Neural progenitor cell (in vitro differentiated cells): Measurements from ENCODE around the gene EFCC1. TPM values are rescaled to one million over a fixed set of nuclear protein-coding genes. Genes with fewer than 3 reads are reported as not detected.

Experiments
- DNase-seq: peaks from one replicate; pipeline ENCODE4 v3.0.0-alpha.2; 2016; ENCODE audit warnings: low spot score
- H2AFZ ChIP-seq: fragments of 200-600 bp; sonication (generic); replicated peaks from 2 replicates; pipeline ENCODE4 v1.6.1; 2016; ENCODE audit warnings: antibody characterized with exemption
- H3F3A ChIP-seq: fragments of 200-600 bp; sonication (generic); 2 replicates; pipeline ENCODE4 v1.6.1; 2016; ENCODE audit warnings: antibody characterized with exemption, low read depth
- H3K27ac ChIP-seq: fragments of 200-600 bp; sonication (generic); 2 replicates; pipeline ENCODE4 v1.5.1; 2016; ENCODE audit warnings: mild to moderate bottlenecking
- H3K27me3 ChIP-seq: fragments of 200-600 bp; sonication (generic); 2 replicates; pipeline ENCODE4 v1.6.1; 2016; ENCODE audit warnings: mild to moderate bottlenecking, moderate library complexity
- H3K36me3 ChIP-seq: fragments of 200-600 bp; sonication (generic); 2 replicates; pipeline ENCODE4 v1.5.1; 2016
- H3K4me1 ChIP-seq: fragments of 200-600 bp; sonication (generic); 2 replicates; pipeline ENCODE4 v1.6.1; 2016; ENCODE audit warnings: mixed run types
- H3K4me2 ChIP-seq: fragments of 200-600 bp; sonication (generic); 2 replicates; pipeline ENCODE4 v1.6.1; 2016
- H3K4me3 ChIP-seq: fragments of 200-600 bp; sonication (generic); 2 replicates; pipeline ENCODE4 v1.5.1; 2016
- H3K79me2 ChIP-seq: fragments of 200-600 bp; sonication (generic); 2 replicates; pipeline ENCODE4 v1.6.1; 2016; ENCODE audit warnings: low read depth
- H3K9ac ChIP-seq: fragments of 200-600 bp; sonication (generic); 2 replicates; pipeline ENCODE4 v1.6.1; 2016
- H3K9me3 ChIP-seq: fragments of 200-600 bp; sonication (generic); 2 replicates; pipeline ENCODE4 v1.5.1; 2016; ENCODE audit warnings: low read depth
- H4K20me1 ChIP-seq: fragments of 200-600 bp; sonication (generic); 2 replicates; pipeline ENCODE4 v1.6.1; 2016; ENCODE audit warnings: low read depth
- H3K27ac Mint-ChIP-seq: 3 replicates; pipeline ENCODE4 v1.8.0; 2021; ENCODE audit warnings: mixed read lengths
- H3K27me3 Mint-ChIP-seq: 2 replicates; pipeline ENCODE4 v1.8.0; 2022; ENCODE audit warnings: low read depth, mild to moderate bottlenecking, inconsistent platforms, moderate library complexity, mixed read lengths; ENCODE audit not compliant: insufficient read depth
- H3K36me3 Mint-ChIP-seq: 3 replicates; pipeline ENCODE4 v1.8.0; 2021; ENCODE audit warnings: mixed read lengths
- H3K4me1 Mint-ChIP-seq: 3 replicates; pipeline ENCODE4 v1.8.0; 2021; ENCODE audit warnings: mixed read lengths
- H3K4me3 Mint-ChIP-seq: 3 replicates; pipeline ENCODE4 v1.8.0; 2021; ENCODE audit warnings: mild to moderate bottlenecking, moderate library complexity, mixed read lengths
- H3K9me3 Mint-ChIP-seq: 3 replicates; pipeline ENCODE4 v1.8.0; 2020; ENCODE audit warnings: mixed read lengths
- CTCF ChIP-seq: fragments of 200-600 bp; sonication (generic); IDR thresholded peaks from 2 replicates; pipeline ENCODE4 v1.5.1; 2017; ENCODE audit warnings: antibody characterized with exemption, mild to moderate bottlenecking
- EZH2 ChIP-seq: fragments of 200-600 bp; sonication (generic); IDR thresholded peaks from 2 replicates; pipeline ENCODE4 v1.6.1; 2017; ENCODE audit warnings: antibody characterized with exemption, mild to moderate bottlenecking, moderate library complexity
- EZH2phosphoT487 ChIP-seq: fragments of 200-600 bp; sonication (generic); IDR thresholded peaks from 2 replicates; pipeline ENCODE4 v1.6.1; 2017; ENCODE audit warnings: antibody characterized with exemption
- total RNA-seq: library from RNA; depleted of rRNA; stranded (reverse); fragments of >200 nt; gene quantifications from 2 replicates; pipeline ENCODE4 v1.2.3, GENCODE V29; 2015; ENCODE audit warnings: low replicate concordance

Gene EFCC1
- total RNA-seq, 1 donor from 2014 or later, result 1.1 TPM

GRCh38 chr3:129016720-129017483 is 15.8 kb downstream of the EFCC1 start:
- Mint-ChIP-seq H3K36me3 (peaks cover 35% of the 10 kb centered on the region), H3K4me3 (no peak overlapping the region), H3K27ac (no peak overlapping the region), H3K9me3 (no peaks in the 10 kb centered on the region), H3K27me3 (peaks cover 6% of the 10 kb centered on the region), H3K4me1 (peaks cover 37% of the 10 kb centered on the region)
- no peak overlapping the region for H3K27ac ChIP-seq
- no peak for DNase-seq
- H3K4me3 ChIP-seq, result no peak overlapping the region
- no peaks in the 10 kb centered on the region for H3K9me3 ChIP-seq
- no peaks in the 10 kb centered on the region for H3K79me2 ChIP-seq
- no peak overlapping the region for H3K9ac ChIP-seq
- H3F3A ChIP-seq, result peaks cover 7% of the 10 kb centered on the region
- peaks cover 12% of the 10 kb centered on the region for H3K4me1 ChIP-seq
- no peak overlapping the region for H2AFZ ChIP-seq
- no peak overlapping the region for H3K4me2 ChIP-seq
- H3K36me3 ChIP-seq, result no peaks in the 10 kb centered on the region
- TF ChIP-seq CTCF (no peak), EZH2phosphoT487 (no peak), EZH2 (no peak)
- no peaks in the 10 kb centered on the region for H4K20me1 ChIP-seq
- no peaks in the 10 kb centered on the region for H3K27me3 ChIP-seq

GRCh38 chr3:129017484-129017899 is 16.4 kb downstream of the EFCC1 start:
- H3K4me3 Mint-ChIP-seq, result peak overlapping the region; percentile 34
- Histone ChIP-seq H3K27me3 (no peaks in the 10 kb centered on the region), H3K36me3 (no peaks in the 10 kb centered on the region), H3F3A (peaks cover 7% of the 10 kb centered on the region), H3K27ac (no peak overlapping the region), H3K4me1 (peaks cover 12% of the 10 kb centered on the region), H3K79me2 (no peaks in the 10 kb centered on the region), H4K20me1 (no peaks in the 10 kb centered on the region), H2AFZ (no peak overlapping the region), H3K9me3 (no peaks in the 10 kb centered on the region), H3K4me2 (peak overlapping the region; percentile 45), H3K4me3 (no peak overlapping the region), H3K9ac (no peak overlapping the region)
- H3K4me1 Mint-ChIP-seq, result peaks cover 37% of the 10 kb centered on the region
- no peak for DNase-seq
- peak overlapping the region; percentile 88 for H3K27ac Mint-ChIP-seq
- TF ChIP-seq EZH2phosphoT487 (no peak), CTCF (no peak), EZH2 (no peak)
- H3K27me3 Mint-ChIP-seq, result peaks cover 6% of the 10 kb centered on the region
- H3K9me3 Mint-ChIP-seq, result no peaks in the 10 kb centered on the region
- H3K36me3 Mint-ChIP-seq, result peaks cover 35% of the 10 kb centered on the region

- no peak for TF ChIP-seq CTCF
- no peak for TF ChIP-seq EZH2
- no peak for TF ChIP-seq EZH2phosphoT487
- peaks cover 29% of the 10 kb centered on the region for H3K36me3 Mint-ChIP-seq
- no peak for DNase-seq
- H3K27me3 Mint-ChIP-seq, result peaks cover 4% of the 10 kb centered on the region
- Histone ChIP-seq H3K27ac (no peak overlapping the region), H3K4me3 (no peak overlapping the region), H3K9ac (no peak overlapping the region), H3K4me2 (peak overlapping the region; percentile 45), H3K36me3 (no peaks in the 10 kb centered on the region), H2AFZ (no peak overlapping the region), H3K79me2 (no peaks in the 10 kb centered on the region), H3K4me1 (peaks cover 12% of the 10 kb centered on the region), H4K20me1 (no peaks in the 10 kb centered on the region), H3F3A (peaks cover 7% of the 10 kb centered on the region), H3K9me3 (no peaks in the 10 kb centered on the region), H3K27me3 (no peaks in the 10 kb centered on the region)
- H3K4me3 Mint-ChIP-seq, result no peak overlapping the region
- peaks cover 37% of the 10 kb centered on the region for H3K4me1 Mint-ChIP-seq
- peaks cover 2% of the 10 kb centered on the region for H3K9me3 Mint-ChIP-seq
- peak overlapping the region; percentile 84 for H3K27ac Mint-ChIP-seq
Observed at GRCh38 chr3:129018271-129018670, 17.2 kb downstream of the EFCC1 start.
